Activated B cell treated with CpG ODN at 0.5 μM for 24 hours (primary cell): ENCODE data around the gene PPM1B. TPM values are rescaled to one million over a fixed set of nuclear protein-coding genes. Genes with fewer than 3 reads are reported as not detected.
"Not testable (repeated sequence)": the region's sequence is repeated elsewhere in the genome, so short reads cannot be mapped to it uniquely, and the experiment has no call there.

Experiments
- ATAC-seq: fragments of 200-7000 bp; cut with Tn5 transposase; one replicate; pipeline ENCODE4 v1.10.0; 2021; ENCODE audit warnings: low read depth, mild to moderate bottlenecking, moderate library complexity
- CTCF ChIA-PET: fragments of 350-600 bp; sonication (Branson Sonifier 250); formaldehyde crosslinking; loops from one replicate; lab custom pipeline; 2021; ENCODE audit warnings: antibody characterized with exemption; lab: Charles Lee
- POLR2A ChIA-PET: fragments of 350-600 bp; sonication (Branson Sonifier 250); formaldehyde crosslinking; loops from one replicate; lab custom pipeline; 2021; ENCODE audit warnings: antibody characterized with exemption; lab: Charles Lee
- DNase-seq: peaks from one replicate; pipeline ENCODE4 v3.0.0; 2022
- H3K27ac Mint-ChIP-seq: one replicate; pipeline ENCODE4 v1.8.0; 2020; ENCODE audit warnings: mixed read lengths
- H3K27me3 Mint-ChIP-seq: one replicate; pipeline ENCODE4 v1.8.0; 2021; ENCODE audit warnings: mixed read lengths
- H3K36me3 Mint-ChIP-seq: one replicate; pipeline ENCODE4 v1.8.0; 2021; ENCODE audit warnings: low read depth, mixed read lengths
- H3K4me1 Mint-ChIP-seq: one replicate; pipeline ENCODE4 v1.8.0; 2021; ENCODE audit warnings: mixed read lengths
- H3K4me3 Mint-ChIP-seq: one replicate; pipeline ENCODE4 v1.8.0; 2020; ENCODE audit warnings: mild to moderate bottlenecking, mixed read lengths
- H3K9me3 Mint-ChIP-seq: one replicate; pipeline ENCODE4 v1.8.0; 2020; ENCODE audit warnings: mixed read lengths
- intact Hi-C: fragments of 100-400 bp; cut with micrococcal nuclease; formaldehyde crosslinking; loops from one replicate; pipeline ENCODE4 v1.15.1; 2024
- total RNA-seq: library from RNA; stranded (reverse); gene quantifications from 2 replicates; pipeline ENCODE4 v1.2.3, GENCODE V29; 2022
- TF ChIP-seq, protein P1 (sequence below): fragments of 200-600 bp; IDR thresholded peaks from one replicate; pipeline ENCODE4 v1.8.0; 2022; ENCODE audit warnings: antibody characterized with exemption, mild to moderate bottlenecking

PPM1B gene
- total RNA-seq, 1 donor from 2014 or later = 55.2 TPM

DNA sequence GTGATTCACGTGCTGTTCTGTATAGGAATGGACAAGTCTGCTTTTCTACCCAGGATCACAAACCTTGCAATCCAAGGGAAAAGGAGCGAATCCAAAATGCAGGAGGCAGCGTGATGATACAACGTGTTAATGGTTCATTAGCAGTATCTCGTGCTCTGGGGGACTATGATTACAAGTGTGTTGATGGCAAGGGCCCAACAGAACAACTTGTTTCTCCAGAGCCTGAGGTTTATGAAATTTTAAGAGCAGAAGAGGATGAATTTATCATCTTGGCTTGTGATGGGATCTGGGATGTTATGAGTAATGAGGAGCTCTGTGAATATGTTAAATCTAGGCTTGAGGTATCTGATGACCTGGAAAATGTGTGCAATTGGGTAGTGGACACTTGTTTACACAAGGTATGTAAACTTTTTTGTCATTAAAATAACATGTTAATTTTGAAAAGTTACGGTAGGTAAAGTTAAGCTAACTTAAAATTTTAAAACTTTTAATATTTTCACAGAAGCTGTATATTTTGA, 33.0 kb downstream of the PPM1B start:
- Mint-ChIP-seq H3K4me3 (no peak overlapping the region), H3K27ac (no peak overlapping the region), H3K4me1 (peaks cover 17% of the 10 kb centered on the region), H3K36me3 (peaks cover 42% of the 10 kb centered on the region), H3K27me3 (no peaks in the 10 kb centered on the region), H3K9me3 (peaks cover 7% of the 10 kb centered on the region)
- intact Hi-C loops = no loop called here
- DNase-seq = no peak
- ATAC-seq = no peak
- POLR2A ChIA-PET = no interaction called here
- CTCF ChIA-PET = no interaction called here
- TF ChIP-seq, protein P1, sequence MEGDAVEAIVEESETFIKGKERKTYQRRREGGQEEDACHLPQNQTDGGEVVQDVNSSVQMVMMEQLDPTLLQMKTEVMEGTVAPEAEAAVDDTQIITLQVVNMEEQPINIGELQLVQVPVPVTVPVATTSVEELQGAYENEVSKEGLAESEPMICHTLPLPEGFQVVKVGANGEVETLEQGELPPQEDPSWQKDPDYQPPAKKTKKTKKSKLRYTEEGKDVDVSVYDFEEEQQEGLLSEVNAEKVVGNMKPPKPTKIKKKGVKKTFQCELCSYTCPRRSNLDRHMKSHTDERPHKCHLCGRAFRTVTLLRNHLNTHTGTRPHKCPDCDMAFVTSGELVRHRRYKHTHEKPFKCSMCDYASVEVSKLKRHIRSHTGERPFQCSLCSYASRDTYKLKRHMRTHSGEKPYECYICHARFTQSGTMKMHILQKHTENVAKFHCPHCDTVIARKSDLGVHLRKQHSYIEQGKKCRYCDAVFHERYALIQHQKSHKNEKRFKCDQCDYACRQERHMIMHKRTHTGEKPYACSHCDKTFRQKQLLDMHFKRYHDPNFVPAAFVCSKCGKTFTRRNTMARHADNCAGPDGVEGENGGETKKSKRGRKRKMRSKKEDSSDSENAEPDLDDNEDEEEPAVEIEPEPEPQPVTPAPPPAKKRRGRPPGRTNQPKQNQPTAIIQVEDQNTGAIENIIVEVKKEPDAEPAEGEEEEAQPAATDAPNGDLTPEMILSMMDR = no peak

DNA sequence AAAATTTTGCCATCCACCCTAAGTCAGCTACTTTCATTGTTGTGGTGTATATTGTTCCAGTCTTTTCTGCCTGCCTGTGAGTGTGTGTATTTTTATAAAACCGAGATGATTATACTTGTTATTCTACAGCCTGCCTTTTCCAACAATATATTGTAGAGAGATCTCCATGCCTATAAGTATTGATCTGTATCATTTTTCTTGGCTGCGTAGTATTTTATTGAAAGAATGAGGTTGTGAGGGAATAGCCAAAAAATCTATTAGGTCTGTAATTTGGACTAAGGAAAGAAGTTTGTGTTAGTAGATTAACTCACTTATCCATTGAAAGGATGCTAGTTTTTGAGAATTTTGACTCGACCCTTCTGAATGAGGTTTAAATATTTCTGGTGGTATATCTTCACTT, 34.9 kb downstream of the PPM1B start:
- ChIA-PET CTCF (no interaction called here), POLR2A (no interaction called here)
- no peaks in the 10 kb centered on the region for H3K27me3 Mint-ChIP-seq
- H3K36me3 Mint-ChIP-seq = peaks cover 41% of the 10 kb centered on the region
- H3K4me3 Mint-ChIP-seq = no peak overlapping the region
- H3K9me3 Mint-ChIP-seq = peaks cover 7% of the 10 kb centered on the region
- peaks cover 17% of the 10 kb centered on the region for H3K4me1 Mint-ChIP-seq
- DNase-seq (no peak), ATAC-seq (no peak)
- no peak overlapping the region for H3K27ac Mint-ChIP-seq
- intact Hi-C loops = no loop called here
- TF ChIP-seq, protein P1 = no peak

DNA sequence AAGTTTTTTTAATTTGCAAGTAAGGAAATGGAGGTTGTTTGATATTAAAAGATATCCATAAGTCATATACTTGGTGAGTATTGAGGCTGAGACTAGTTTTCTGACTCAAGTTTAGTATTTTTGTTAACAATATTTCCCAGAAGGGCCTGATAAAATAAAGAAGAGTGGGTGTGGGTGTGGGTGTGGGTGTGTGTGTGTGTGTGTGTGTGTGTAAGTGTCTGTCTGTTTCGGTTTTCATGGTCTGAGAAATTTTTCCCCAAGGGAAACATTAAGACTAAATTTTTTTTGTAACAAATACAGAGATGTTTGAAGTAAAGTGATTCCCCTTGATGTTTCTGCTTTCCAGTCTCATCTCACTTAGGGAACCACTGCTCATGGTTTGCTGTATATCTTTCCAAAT, 36.5 kb downstream of the PPM1B start:
- Mint-ChIP-seq H3K4me1 (peaks cover 17% of the 10 kb centered on the region), H3K27ac (no peak overlapping the region), H3K4me3 (no peak overlapping the region), H3K36me3 (peaks cover 52% of the 10 kb centered on the region), H3K27me3 (no peaks in the 10 kb centered on the region), H3K9me3 (peaks cover 7% of the 10 kb centered on the region)
- no peak for ATAC-seq
- ChIA-PET POLR2A (interaction anchor here (0.6 kb wide), 1 partner anchor 37 kb away, joined by 3 read pairs; the partner anchor contains the start of gene PPM1B), CTCF (no interaction called here)
- TF ChIP-seq, protein P1 = no peak
- no peak for DNase-seq
- intact Hi-C loops = loop anchor here (2.0 kb wide), 1 partner anchor 18 kb away; no protein-coding TSS in a partner anchor

DNA sequence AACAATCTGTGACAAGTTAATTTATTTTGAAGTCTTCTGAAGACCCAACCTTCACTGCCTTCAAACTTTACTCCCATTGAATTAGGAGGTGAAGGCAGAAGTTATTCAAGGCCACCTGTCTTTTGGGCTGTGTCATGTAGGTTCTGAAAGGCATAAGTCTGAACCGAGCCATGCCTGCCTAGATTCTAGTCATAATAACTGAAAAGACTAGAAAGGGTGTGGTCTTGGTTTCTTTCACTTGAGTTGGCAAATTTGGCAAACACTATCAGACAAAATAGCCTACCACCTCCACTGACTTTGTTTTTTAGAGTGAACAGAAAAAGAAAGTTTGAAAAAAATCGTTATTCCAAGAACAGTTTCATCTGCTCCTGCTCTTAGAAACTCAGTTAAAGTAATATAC, 38.4 kb downstream of the PPM1B start:
- no peak for DNase-seq
- TF ChIP-seq, protein P1 = no peak
- Mint-ChIP-seq H3K27me3 (no peaks in the 10 kb centered on the region), H3K9me3 (peaks cover 7% of the 10 kb centered on the region), H3K4me3 (no peak overlapping the region), H3K36me3 (peaks cover 50% of the 10 kb centered on the region), H3K27ac (no peak overlapping the region), H3K4me1 (peaks cover 14% of the 10 kb centered on the region)
- ATAC-seq = no peak
- POLR2A ChIA-PET = no interaction called here
- intact Hi-C loops = no loop called here
- CTCF ChIA-PET = no interaction called here

DNA sequence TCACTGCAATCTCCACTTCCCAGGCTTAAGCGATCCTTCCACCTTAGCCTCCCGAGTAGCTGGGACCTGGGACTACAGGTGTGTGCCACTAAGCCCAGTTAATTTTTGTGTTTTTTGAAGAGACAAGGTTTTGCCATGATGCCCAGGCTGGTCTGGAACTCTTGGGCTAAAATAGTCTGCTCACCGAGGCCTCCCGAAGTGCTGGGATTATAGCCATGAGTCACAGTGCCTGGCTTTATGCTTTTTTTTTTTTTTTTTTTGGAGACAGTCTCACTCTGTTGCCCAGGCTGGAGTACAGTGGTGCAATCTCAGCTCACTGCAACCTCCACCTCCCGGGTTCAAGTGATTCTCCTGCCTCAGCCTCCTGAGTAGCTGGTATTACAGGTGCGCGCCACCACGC, 39.0 kb downstream of the PPM1B start:
- DNase-seq, intact Hi-C loops, CTCF ChIA-PET, ATAC-seq, H3K27me3 Mint-ChIP-seq, H3K4me3 Mint-ChIP-seq, H3K27ac Mint-ChIP-seq, POLR2A ChIA-PET, H3K9me3 Mint-ChIP-seq: not testable (repeated sequence)
- H3K36me3 Mint-ChIP-seq = peaks cover 51% of the 10 kb centered on the region
- H3K4me1 Mint-ChIP-seq = peaks cover 14% of the 10 kb centered on the region

DNA sequence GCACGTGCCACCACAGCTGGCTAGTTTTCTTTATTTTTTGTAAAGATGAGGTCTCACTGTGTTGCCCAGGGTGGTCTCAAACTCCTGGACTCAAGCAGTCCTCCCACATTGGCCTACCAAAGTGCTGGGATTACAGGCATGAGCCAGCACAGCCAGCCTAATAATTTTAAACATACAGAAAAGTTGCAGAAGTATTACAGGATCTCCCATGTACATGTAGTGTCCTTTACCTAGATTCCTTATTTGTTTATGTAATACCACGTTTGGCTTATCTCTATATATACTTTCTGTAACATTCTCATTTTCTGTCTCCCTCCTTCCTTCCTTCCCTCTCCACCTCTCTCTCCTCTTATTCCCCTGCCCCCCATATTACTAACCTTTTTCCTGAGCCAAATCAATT, 41.7 kb downstream of the PPM1B start:
- H3K4me3 Mint-ChIP-seq = no peak overlapping the region
- no peaks in the 10 kb centered on the region for H3K27me3 Mint-ChIP-seq
- no peak for DNase-seq
- H3K36me3 Mint-ChIP-seq = peaks cover 52% of the 10 kb centered on the region
- ChIA-PET POLR2A (no interaction called here), CTCF (no interaction called here)
- TF ChIP-seq, protein P1 = no peak
- no peak for ATAC-seq
- intact Hi-C loops = no loop called here
- H3K4me1 Mint-ChIP-seq = no peaks in the 10 kb centered on the region
- no peak overlapping the region for H3K27ac Mint-ChIP-seq
- no peaks in the 10 kb centered on the region for H3K9me3 Mint-ChIP-seq
